Measurements from ENCODE around the gene SLC38A10.

The SLC38A10 gene

GRCh38 chr17:81286491-81287145 lies 8.5 kb downstream of the SLC38A10 start:
- no peak for DNase-seq
- Mint-ChIP-seq H3K9me3 (no peaks in the 10 kb centered on the region), H3K4me3 (peak overlapping the region; percentile 85), H3K27me3 (no peaks in the 10 kb centered on the region), H3K27ac (peak overlapping the region; percentile 95), H3K36me3 (ENCODE audit: low read depth) (peaks cover 59% of the 10 kb centered on the region), H3K4me1 (ENCODE audit: low read depth) (peaks cover 41% of the 10 kb centered on the region)

- peaks cover 61% of the 10 kb centered on the region for H3K36me3 Mint-ChIP-seq (ENCODE audit: low read depth)
- H3K4me1 Mint-ChIP-seq (ENCODE audit: low read depth): peaks cover 38% of the 10 kb centered on the region
- no peaks in the 10 kb centered on the region for H3K27me3 Mint-ChIP-seq
These were observed 9.2 kb downstream of the SLC38A10 start for GRCh38 chr17:81285894-81286293.

GRCh38 chr17:81285179-81285878 lies 9.8 kb downstream of the SLC38A10 start:
- H3K4me3 Mint-ChIP-seq: peak overlapping the region; percentile 85
- no peaks in the 10 kb centered on the region for H3K27me3 Mint-ChIP-seq
- DNase-seq: peak; percentile 82
- H3K36me3 Mint-ChIP-seq (ENCODE audit: low read depth): peaks cover 61% of the 10 kb centered on the region
- H3K4me1 Mint-ChIP-seq (ENCODE audit: low read depth): peaks cover 38% of the 10 kb centered on the region
- H3K9me3 Mint-ChIP-seq: no peaks in the 10 kb centered on the region
- H3K27ac Mint-ChIP-seq: peak overlapping the region; percentile 95

More at GRCh38 chr17:81285894-81286293, 9.2 kb downstream of the SLC38A10 start:
- H3K27ac Mint-ChIP-seq: peak overlapping the region; percentile 95
- H3K4me3 Mint-ChIP-seq: peak overlapping the region; percentile 85
- no peak for DNase-seq
- no peaks in the 10 kb centered on the region for H3K9me3 Mint-ChIP-seq

GRCh38 chr17:81282876-81283275 lies 12.2 kb downstream of the SLC38A10 start:
- H3K27ac Mint-ChIP-seq: no peak overlapping the region
- peaks cover 35% of the 10 kb centered on the region for H3K4me1 Mint-ChIP-seq (ENCODE audit: low read depth)
- H3K36me3 Mint-ChIP-seq (ENCODE audit: low read depth): peaks cover 68% of the 10 kb centered on the region
- H3K9me3 Mint-ChIP-seq: no peaks in the 10 kb centered on the region
- no peaks in the 10 kb centered on the region for H3K27me3 Mint-ChIP-seq
- no peak for DNase-seq
- no peak overlapping the region for H3K4me3 Mint-ChIP-seq

GRCh38 chr17:81282141-81282540 lies 13.0 kb downstream of the SLC38A10 start:
- Mint-ChIP-seq H3K4me1 (ENCODE audit: low read depth) (peaks cover 29% of the 10 kb centered on the region), H3K9me3 (no peaks in the 10 kb centered on the region), H3K4me3 (no peak overlapping the region), H3K27me3 (no peaks in the 10 kb centered on the region), H3K36me3 (ENCODE audit: low read depth) (peaks cover 68% of the 10 kb centered on the region), H3K27ac (no peak overlapping the region)
- no peak for DNase-seq

GRCh38 chr17:81280571-81280970 lies 14.5 kb downstream of the SLC38A10 start:
- Mint-ChIP-seq H3K9me3 (no peaks in the 10 kb centered on the region), H3K36me3 (ENCODE audit: low read depth) (peaks cover 79% of the 10 kb centered on the region), H3K4me1 (ENCODE audit: low read depth) (peaks cover 14% of the 10 kb centered on the region), H3K27me3 (no peaks in the 10 kb centered on the region), H3K27ac (no peak overlapping the region), H3K4me3 (no peak overlapping the region)
- DNase-seq: no peak

- H3K27me3 Mint-ChIP-seq: no peaks in the 10 kb centered on the region
- H3K36me3 Mint-ChIP-seq (ENCODE audit: low read depth): peaks cover 79% of the 10 kb centered on the region
- no peak for DNase-seq
- no peak overlapping the region for H3K27ac Mint-ChIP-seq
- H3K9me3 Mint-ChIP-seq: no peaks in the 10 kb centered on the region
- peaks cover 5% of the 10 kb centered on the region for H3K4me1 Mint-ChIP-seq (ENCODE audit: low read depth)
- no peak overlapping the region for H3K4me3 Mint-ChIP-seq
These were observed 15.5 kb downstream of the SLC38A10 start for GRCh38 chr17:81279278-81280275.

- Mint-ChIP-seq H3K4me1 (ENCODE audit: low read depth) (no peaks in the 10 kb centered on the region), H3K27me3 (no peaks in the 10 kb centered on the region), H3K36me3 (ENCODE audit: low read depth) (peaks cover 79% of the 10 kb centered on the region), H3K27ac (no peak overlapping the region), H3K4me3 (no peak overlapping the region), H3K9me3 (no peaks in the 10 kb centered on the region)
- DNase-seq: no peak
These were observed 16.3 kb downstream of the SLC38A10 start for GRCh38 chr17:81278831-81279230.

- no peak overlapping the region for H3K27ac Mint-ChIP-seq
- no peak for DNase-seq
- peaks cover 84% of the 10 kb centered on the region for H3K36me3 Mint-ChIP-seq (ENCODE audit: low read depth)
- H3K9me3 Mint-ChIP-seq: no peaks in the 10 kb centered on the region
- H3K4me3 Mint-ChIP-seq: no peak overlapping the region
- H3K27me3 Mint-ChIP-seq: no peaks in the 10 kb centered on the region
- peaks cover 2% of the 10 kb centered on the region for H3K4me1 Mint-ChIP-seq (ENCODE audit: low read depth)
These were observed 17.0 kb downstream of the SLC38A10 start for GRCh38 chr17:81277946-81278693.

GRCh38 chr17:81277421-81277820 lies 17.7 kb downstream of the SLC38A10 start:
- no peak for DNase-seq
- H3K4me1 Mint-ChIP-seq (ENCODE audit: low read depth): peaks cover 4% of the 10 kb centered on the region
- H3K27ac Mint-ChIP-seq: no peak overlapping the region
- H3K4me3 Mint-ChIP-seq: no peak overlapping the region
- no peaks in the 10 kb centered on the region for H3K9me3 Mint-ChIP-seq
- peaks cover 87% of the 10 kb centered on the region for H3K36me3 Mint-ChIP-seq (ENCODE audit: low read depth)
- H3K27me3 Mint-ChIP-seq: no peaks in the 10 kb centered on the region

GRCh38 chr17:81276781-81277180 lies 18.3 kb downstream of the SLC38A10 start:
- Mint-ChIP-seq H3K4me1 (ENCODE audit: low read depth) (peaks cover 4% of the 10 kb centered on the region), H3K9me3 (no peaks in the 10 kb centered on the region), H3K4me3 (no peak overlapping the region), H3K27me3 (no peaks in the 10 kb centered on the region), H3K27ac (no peak overlapping the region), H3K36me3 (ENCODE audit: low read depth) (peaks cover 93% of the 10 kb centered on the region)
- DNase-seq: no peak

- H3K4me1 Mint-ChIP-seq (ENCODE audit: low read depth): peaks cover 4% of the 10 kb centered on the region
- no peak overlapping the region for H3K4me3 Mint-ChIP-seq
- H3K27ac Mint-ChIP-seq: no peak overlapping the region
- no peaks in the 10 kb centered on the region for H3K9me3 Mint-ChIP-seq
- no peak for DNase-seq
- no peaks in the 10 kb centered on the region for H3K27me3 Mint-ChIP-seq
- H3K36me3 Mint-ChIP-seq (ENCODE audit: low read depth): peaks cover 95% of the 10 kb centered on the region
These were observed 20.6 kb downstream of the SLC38A10 start for GRCh38 chr17:81274471-81274855.

- H3K9me3 Mint-ChIP-seq: no peaks in the 10 kb centered on the region
- H3K4me1 Mint-ChIP-seq (ENCODE audit: low read depth): peaks cover 4% of the 10 kb centered on the region
- H3K27ac Mint-ChIP-seq: no peak overlapping the region
- H3K36me3 Mint-ChIP-seq (ENCODE audit: low read depth): peaks cover 95% of the 10 kb centered on the region
- H3K4me3 Mint-ChIP-seq: no peak overlapping the region
- no peak for DNase-seq
- H3K27me3 Mint-ChIP-seq: no peaks in the 10 kb centered on the region
These were observed 21.2 kb downstream of the SLC38A10 start for GRCh38 chr17:81273698-81274470.

Data from activated T-cell treated with anti-CD3 and anti-CD28 coated beads, Interleukin-2, amount 50 U/mL, for 24 hours (primary cell).